GM21367 (cell line): ENCODE data around the gene EEF2KMT.
"Not testable (repeated sequence)": the region's sequence is repeated elsewhere in the genome, so short reads cannot be mapped to it uniquely, and the experiment has no call there.

Source experiments
- ATAC-seq: cut with Tn5 transposase; IDR thresholded peaks from one replicate; pipeline ENCODE4 v1.9.1; 2021; ENCODE audit not compliant: unreplicated experiment

The EEF2KMT gene, protein sequence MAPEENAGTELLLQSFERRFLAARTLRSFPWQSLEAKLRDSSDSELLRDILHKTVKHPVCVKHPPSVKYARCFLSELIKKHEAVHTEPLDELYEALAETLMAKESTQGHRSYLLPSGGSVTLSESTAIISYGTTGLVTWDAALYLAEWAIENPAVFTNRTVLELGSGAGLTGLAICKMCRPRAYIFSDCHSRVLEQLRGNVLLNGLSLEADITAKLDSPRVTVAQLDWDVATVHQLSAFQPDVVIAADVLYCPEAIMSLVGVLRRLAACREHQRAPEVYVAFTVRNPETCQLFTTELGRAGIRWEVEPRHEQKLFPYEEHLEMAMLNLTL

DNA sequence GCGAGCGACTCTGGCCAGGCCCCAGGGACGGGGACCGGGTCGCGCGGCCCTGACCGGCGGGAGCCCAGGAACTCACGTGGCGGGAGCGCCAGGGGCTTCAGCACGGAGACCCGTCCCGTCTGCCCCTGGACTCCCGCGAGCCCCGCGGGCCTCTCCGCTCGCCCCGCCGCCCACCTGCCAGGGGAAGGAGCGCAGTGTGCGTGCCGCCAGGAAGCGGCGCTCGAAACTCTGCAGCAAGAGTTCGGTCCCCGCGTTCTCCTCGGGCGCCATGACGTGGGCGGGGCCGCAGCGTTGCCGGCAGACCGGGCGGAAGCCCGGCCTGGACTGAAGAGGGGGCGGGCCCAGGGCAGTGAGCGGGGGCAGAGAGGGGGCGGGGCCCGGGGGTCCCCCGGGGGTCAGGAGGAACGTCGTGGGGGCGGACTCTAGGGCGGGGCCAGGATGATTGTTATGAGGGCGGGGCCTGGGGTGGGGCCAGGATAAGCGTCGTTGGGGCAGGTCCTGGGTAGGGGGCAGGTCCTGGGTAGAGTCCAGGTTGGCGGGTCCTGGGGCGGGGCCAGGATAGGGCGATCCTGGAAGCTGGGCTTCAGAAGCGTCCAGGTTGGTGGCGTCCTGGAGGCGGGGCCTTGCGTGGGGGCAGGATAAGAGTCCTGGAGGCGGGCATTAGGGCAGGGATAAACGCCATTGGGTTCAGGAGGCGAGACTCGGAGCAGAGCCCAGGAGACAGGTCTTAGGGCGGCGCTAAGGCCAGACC is at the start of gene EEF2KMT:
TSS of gene EEF2KMT (minus strand) at position 326 of the 751 bp plus-strand sequence. CDS start at position 270, 56 bp downstream.
- ATAC-seq, result peak; percentile 87

DNA sequence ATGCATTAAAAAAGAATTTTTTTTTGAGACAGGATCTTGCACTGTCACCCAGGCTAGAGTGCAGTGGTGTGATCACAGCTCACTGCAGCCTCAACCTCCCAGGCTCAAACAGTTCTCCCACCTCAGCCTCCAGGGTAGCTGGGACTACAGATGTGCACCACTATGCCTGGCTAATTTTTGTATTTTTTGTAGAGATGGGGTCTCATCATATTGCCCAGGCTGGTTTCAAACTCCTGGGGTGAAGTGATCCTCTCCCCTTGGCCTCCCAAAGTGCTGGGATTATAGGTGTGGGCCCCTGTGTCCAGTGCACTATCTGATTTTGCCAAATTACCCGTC is 47.0 kb upstream of the EEF2KMT start:
- ATAC-seq, result not testable (repeated sequence)

DNA sequence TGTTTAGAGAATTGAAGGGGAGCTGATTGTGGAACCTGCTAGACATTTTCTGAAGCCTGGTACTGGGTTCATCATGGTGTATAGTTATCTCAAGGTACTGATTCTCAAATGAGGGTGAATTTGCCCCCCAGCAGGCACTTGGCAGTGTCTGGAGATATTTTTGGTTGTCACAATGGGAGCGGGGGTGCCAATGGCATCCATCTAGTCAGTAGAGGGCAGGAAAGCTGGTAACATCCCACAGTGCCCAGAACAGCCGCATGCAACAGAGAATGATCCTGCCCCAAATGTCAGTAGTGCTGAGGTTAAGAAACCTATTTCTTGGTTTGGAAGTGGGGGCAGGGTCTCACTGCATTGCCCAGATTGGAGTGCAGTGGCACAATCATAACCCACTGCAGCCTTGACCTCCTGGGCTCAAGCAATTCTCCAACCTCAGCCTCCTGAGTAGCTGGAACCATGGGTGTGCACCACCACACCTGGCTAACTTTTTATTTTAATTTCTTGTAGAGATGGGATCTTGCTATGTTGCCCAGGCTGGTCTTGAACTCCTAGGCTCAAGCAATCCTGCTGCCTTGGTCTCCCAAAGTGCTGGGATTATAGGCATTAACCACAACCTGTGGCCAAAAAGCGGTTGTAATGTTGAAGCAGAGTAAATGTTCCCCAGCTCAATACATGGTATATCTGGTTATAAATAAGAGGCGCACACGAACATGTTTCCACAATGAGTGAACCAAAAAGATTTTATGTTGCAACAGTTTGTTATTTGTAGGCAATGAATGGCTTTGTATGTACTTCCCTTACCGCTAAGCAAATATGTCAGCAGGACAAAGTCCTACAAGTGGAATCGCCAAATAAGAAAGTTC is 46.4 kb upstream of the EEF2KMT start:
- ATAC-seq, result no peak

DNA sequence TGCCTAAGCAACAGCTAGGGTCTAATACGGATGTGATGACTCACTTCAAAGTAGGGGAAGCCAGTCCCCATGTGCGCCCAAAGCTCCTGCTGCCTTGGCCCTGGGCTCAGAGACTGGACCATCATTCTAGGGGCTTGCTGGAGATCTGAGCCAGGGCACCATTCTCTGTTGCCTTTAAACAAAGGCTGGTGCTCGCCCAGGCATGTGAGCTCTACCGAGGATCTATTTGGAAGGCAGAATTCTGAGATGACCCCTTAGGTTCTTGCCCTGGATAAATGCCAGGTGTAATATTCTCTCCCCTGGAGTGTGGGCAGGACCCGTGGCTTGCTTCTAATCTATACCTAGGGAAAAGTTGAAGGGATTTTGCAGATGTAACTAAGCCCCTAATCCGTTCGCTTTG is 42.6 kb upstream of the EEF2KMT start:
- not testable (repeated sequence) for ATAC-seq

DNA sequence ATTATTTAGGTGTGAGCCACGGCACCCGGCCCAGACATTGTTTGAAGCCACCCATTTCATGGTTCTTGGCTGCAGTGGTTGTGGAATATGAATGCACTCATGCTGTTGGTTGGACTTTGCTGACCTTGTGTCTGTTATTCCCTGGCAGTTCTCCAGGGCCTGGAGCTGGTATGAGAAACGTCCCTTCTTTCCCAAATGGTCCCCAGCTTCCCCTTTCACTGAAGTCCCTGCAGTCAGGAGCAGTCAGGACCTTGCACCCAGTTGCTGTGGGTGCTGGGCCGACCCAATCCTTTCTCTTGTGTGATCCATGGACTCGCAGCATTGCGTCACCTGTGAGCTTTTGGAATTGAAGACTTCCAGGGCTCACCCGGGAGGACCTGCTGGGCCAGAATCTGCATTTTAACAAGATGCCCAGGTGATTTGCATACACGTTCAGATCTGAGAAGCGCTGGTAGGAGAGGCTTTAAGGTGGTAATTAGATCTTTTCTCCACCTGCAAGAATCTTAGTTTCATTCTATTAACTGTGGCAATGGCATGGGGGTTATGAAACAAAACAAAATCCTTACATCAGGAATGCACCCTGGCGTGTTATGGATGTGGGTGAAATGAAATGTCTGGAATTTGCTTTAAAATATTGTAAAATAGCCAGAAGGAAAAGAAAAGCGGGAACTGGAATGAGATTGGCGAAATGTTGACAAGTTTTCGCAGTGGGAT is 37.3 kb upstream of the EEF2KMT start:
- not testable (repeated sequence) for ATAC-seq

DNA sequence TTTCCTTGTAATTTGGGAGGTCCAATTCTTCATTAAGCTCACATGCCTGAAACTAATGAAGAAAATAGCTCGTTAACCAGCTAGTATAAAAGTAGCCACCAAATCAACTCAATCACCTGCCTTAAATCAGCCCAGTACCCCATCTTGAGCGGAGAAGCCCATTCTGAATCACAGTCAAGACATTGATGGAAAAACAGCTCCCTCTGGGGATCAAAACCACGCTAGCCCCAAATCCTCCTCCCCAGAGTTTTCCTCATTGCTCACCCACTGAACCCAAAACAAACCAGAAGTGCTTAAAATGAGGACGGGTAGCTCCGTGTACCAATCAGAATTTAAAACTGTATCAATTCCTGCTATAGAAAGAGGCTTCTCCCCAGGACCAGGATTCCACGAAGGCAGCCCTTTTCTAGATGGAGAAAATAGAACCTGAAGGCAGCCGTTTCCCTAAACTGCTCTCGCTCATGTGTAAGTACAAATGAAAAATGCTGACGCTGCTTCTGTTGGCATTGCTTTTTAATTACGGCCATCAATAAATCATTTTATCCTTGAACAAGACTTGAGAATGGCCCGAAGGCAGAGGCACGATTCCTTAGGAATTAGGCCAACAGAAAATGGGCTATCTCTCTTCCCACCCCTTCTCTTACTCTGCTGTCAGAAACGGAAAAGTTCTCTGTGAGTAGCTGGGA is 35.5 kb upstream of the EEF2KMT start:
- ATAC-seq, result not testable (repeated sequence)

DNA sequence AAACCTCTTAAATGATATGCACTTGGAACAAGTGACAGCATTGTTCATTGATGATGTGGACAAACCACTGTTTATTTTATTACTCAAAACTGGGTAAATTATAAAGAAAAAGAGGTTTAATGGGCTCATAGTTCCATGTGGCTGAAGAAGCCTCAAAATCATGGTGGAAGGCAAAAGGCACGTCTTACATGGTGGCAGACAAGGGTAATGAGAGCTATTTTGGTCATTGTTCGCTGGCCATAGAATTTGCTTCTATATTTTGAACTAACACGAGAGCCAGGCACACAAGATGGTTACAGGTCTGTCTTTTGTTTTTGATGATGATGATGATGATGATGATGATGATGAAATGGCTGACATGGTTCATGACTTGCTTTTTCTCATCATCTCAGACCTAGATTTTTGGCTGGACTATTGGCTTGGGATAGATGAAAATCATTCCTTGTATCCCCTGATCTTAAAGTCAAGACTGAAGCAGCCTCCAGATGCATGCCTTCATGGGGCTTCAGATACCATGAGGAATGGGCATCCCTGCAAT is 33.9 kb upstream of the EEF2KMT start:
- not testable (repeated sequence) for ATAC-seq

DNA sequence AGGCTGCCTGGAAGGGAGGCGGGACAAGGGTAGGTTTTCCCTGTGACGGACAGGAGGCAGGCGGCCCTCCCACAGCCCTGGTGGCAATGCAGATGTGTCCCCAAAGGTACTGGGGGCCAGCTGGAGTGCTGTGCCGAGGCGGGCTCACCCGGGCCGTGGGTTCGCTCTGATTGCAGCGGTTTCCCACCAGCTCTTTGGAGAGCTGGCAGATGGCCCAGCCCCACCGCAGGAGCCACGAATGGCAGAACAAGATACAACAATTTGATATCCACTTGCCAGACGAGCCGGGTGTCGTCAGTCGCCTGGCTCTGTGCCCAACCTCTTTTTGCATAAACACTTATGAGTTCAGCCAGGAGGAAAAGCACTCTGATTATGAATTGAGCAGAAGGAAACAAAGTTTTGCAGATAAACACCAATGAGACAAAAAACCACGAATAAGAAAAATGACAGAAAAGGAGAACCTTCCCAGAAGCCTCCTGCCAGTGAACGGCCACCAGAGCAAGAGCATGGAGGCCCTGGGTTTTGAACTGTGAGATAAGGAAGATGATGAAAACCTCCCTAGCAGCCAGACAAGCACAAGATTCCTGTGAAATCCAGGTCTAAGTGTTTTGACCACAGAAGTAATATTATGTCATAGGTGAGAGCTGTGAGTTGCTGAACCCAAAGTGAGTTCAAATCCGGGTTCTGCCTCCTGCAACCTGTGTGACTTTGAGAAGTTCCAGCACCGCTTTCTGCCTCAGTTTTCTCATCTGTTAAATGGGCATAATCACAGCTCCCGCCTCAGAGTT is 19.9 kb upstream of the EEF2KMT start:
- ATAC-seq, result not testable (repeated sequence)

DNA sequence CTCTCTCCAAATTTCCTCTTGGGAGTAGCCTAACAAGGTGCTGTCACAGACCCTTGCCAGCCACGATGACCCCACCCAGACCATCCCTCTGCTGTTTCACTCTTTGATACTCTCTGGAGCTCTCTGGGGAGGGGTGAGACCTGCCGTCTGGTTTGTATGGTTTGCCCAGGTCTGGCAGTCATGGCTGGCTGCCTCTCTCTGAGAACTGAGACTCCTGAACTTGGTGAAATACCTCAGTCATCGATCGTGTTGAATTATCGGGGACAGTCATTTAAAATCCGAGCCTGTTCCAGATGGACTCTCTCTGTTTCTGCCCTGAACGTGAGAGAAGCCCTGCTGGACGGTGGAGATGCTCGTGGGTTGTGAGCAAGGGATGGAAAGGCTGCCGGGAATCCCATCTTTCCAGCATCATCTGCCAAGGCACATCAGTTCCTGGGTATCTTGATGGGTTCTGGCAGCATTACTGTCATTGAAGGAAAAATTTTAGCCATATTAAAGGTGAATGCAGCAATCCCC is 19.2 kb upstream of the EEF2KMT start:
- ATAC-seq, result not testable (repeated sequence)

DNA sequence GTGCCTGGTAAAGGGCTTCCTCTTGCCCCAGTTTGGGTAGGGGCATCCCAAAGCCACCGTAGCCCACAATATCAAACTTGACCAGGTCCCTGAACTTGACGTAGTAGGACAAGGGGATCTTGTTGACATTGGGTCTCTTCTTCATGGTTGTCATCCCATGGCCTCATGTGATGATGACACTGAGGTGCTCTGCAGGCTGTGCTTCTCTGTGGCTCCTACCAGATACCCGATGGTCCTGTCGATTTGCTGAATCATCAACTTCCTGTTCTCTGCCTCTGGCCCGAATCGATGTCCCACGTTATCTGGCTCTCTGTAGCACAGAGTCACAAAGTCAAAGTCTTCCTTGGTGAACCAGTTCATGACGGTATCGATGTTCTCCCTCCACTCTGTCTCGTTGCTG is 13.3 kb upstream of the EEF2KMT start:
- not testable (repeated sequence) for ATAC-seq

DNA sequence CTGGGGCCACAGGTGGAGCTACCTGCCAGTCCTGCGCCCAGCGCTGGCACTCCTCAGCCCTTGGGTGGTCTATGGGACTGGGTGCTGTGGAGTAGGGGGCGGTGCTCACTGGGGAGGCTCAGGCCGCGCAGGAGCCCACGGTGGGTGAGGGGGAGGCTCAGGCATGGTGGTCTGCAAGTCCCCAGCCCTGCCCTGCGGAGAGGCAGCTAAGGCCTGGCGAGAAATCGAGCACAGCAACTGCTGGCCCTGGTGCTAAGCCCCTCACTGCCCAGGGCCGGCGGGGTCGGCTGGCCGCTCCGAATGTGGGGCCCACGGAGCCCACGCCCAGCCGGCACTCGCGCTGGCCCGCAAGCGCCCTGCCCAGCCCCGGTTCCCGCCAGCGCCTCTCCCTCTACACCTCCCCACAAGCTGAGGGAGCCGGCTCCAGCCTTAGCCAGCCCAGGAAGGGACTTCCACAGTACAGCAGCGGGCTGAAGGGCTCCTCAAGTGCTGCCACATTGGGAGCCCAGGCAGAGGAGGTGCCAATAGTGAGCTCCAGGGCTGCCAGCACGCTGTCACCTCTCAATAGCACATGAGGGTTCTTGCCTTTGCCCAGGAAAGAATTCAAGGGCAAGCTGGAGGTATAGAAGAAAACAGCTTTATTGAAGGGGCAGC is 11.0 kb upstream of the EEF2KMT start:
- ATAC-seq, result no peak

DNA sequence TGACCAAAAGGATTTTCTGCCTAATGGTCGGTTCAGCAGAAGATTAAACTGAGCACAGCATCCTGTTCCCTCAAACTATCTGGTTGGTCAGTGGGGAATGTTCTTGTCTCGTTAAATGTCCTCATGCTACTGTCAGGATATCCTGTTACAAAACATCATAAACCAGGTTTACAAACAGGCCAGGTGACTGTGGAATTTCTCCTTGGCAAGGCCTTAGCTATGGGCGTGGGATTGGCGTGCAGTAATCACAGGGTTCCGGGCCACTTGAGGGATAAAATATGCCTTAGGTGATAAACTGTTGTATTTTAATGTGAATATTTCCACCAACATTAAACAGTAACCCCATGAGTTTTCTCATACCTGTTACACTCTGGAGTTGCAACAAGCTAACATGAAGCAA is 7.4 kb upstream of the EEF2KMT start:
- not testable (repeated sequence) for ATAC-seq

DNA sequence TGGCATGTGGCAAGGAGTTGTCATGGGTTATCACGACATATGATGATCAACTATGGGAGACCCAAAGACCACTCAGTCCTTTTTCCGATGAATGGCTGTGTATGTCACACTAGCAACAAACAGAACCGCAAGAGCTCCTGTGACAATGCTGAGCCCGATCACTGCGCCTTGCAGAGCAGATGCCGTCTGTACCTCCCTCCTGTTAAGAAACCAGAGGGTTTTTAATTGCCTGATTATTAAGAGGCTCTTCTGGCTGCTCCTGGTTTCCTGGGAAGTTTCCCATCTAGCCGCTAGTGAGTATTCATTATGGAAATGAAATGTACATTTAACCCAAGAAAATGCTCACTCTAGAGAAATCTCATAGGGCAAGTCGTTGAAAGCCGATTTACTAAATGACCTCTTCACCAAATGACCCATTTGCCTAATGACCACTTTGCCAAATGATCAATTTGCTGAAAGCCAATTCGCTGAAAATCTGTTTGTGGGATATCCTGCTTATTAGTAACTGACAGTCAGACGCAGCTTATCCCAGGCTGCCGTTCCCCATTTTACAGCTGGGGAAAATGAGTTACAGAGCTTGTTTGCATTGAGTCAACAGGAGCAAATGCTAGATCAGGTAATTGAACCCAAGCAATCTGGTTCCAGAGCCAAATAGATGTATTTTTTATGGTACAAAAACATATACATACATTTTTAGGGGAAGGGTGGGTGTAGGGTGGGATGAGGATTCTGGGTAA is 5.9 kb upstream of the EEF2KMT start:
- ATAC-seq, result not testable (repeated sequence)

DNA sequence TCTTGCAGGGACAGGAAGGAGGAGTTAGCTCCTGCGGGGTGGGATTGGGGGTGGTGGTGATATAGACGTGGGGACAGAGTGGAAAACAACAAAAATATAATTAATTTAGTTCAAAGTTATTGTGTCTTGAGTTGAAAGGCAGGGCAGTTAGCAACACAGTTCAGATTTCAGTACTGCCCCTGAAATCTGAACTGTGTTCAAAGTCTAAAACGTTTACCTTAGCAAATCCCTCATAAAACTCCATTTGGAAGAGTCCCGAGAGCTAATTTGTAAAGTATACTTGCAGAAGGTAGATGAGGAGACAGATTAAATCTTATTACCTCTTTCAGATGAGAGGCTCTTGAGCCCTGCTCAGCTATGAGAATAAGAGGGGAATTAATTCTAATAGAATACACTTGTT is 1.6 kb upstream of the EEF2KMT start:
- not testable (repeated sequence) for ATAC-seq

DNA sequence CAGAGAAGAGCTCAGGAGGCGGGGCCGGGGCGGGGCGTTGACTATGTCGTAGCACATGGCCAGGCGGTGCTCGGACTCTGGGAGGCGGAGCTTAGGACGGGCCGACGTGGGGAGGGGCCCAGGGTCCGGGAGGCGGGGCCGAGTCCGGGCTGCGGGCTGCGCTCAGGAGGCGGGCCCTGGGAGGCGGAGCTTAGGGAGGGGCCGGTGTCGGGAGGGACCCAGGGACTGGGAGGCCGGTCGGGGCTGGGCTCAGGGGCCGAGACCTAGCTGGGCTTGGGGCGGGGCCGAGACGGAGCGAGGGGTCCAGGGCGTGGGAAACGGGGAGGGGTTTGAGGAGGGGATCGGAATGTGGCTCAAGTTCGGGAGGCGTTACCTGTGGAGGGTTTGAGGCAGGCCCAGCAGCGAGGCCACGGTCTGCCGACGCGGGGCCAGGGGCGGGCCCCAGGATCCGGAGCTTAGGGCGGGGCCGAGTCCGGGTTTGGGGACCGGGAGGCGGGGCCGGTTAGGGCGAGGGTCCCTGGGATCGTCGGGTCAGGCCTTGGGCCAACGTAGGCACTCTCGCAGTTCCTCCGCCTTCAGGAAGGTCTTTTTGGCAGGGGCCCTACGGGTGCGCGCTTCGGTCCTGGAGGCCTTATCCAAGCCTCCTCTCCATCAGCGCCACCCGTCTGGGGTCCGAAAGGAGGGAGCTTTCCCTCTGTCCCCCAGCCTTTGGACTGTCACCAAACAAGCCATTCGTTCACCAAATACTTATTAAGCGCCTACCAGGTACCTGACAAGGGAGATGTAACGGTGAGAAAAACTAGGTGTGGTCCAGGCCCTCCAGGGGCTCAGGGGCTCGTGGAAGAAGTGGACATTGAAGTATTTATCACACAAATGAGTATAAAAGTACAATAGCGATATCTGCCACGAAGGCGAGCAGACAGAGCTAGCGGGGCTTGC is 895 bp upstream of the EEF2KMT start:
- not testable (repeated sequence) for ATAC-seq

DNA sequence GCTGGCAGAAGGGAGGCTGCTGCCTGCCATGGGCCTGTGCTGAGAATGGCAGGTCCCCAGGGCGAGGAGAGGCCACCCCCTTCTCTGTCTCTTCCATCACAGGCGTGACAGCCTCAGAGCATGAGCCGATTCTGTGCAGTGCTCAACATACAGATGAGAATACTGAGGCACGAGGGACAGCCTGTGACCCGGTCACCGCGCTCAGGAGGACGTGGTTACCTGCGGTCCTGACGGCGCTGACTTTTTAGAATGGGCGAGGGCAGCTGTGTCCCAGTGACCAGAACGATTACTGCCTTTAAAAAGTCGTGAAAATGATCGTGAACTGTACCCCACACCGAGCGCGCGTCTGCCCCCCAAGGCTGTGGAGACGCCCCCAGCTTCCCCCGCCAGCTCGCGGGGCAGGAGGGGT is 530 bp downstream of the EEF2KMT start:
- ATAC-seq, result not testable (repeated sequence)
